ENCODE results near the gene CDKL1.

- TF ChIP-seq CTCF (IDR thresholded peaks at IDR 0.05) (no peak), EZH2phosphoT487 (IDR thresholded peaks at IDR 0.05) (no peak), EZH2 (IDR thresholded peaks at IDR 0.05) (no peak)
These were observed 43.6 kb downstream of the CDKL1 start for GRCh38 chr14:50353126-50353525.
